ENCODE measurements around the gene PSAP.

The PSAP gene

GRCh38 chr10:71807557-71808510 lies 43.2 kb downstream of the PSAP start:
- Histone ChIP-seq H3K9ac (ENCODE audit: low read length) (no peak overlapping the region), H3K4me1 (ENCODE audit: low read length) (peaks cover 7% of the 10 kb centered on the region; the same call in 1 of the 2 replicates), H3K9me3 (ENCODE audit: insufficient read depth, low read length) (no peaks in the 10 kb centered on the region), H3K36me3 (replicated peaks; ENCODE audit: low read depth, low read length) (no peaks in the 10 kb centered on the region), H3K27ac (ENCODE audit: low read length) (no peak overlapping the region), H4K20me1 (ENCODE audit: insufficient read depth, low read length) (no peaks in the 10 kb centered on the region), H3K79me2 (ENCODE audit: low read length) (no peaks in the 10 kb centered on the region), H3K4me2 (ENCODE audit: low read length) (no peak overlapping the region), H3K27me3 (ENCODE audit: low read depth, low read length) (peaks cover 7% of the 10 kb centered on the region; the same call in 1 of the 2 replicates), H3K4me3 (ENCODE audit: low read length) (no peak overlapping the region), H2AFZ (ENCODE audit: low read depth, low read length) (no peak overlapping the region)
- TF ChIP-seq CTCF (IDR thresholded peaks at IDR 0.05; ENCODE audit: low read depth, low read length) (no peak), EZH2phosphoT487 (IDR thresholded peaks at IDR 0.05; ENCODE audit: low read depth) (no peak)

GRCh38 chr10:71806704-71807556 lies 44.1 kb downstream of the PSAP start:
- H3K4me1 ChIP-seq (ENCODE audit: low read length): peaks cover 14% of the 10 kb centered on the region
- no peaks in the 10 kb centered on the region for H4K20me1 ChIP-seq (ENCODE audit: insufficient read depth, low read length)
- H3K27ac ChIP-seq (ENCODE audit: low read length): no peak overlapping the region
- no peaks in the 10 kb centered on the region for H3K79me2 ChIP-seq (ENCODE audit: low read length)
- no peak overlapping the region for H3K4me2 ChIP-seq (ENCODE audit: low read length)
- H3K9me3 ChIP-seq (ENCODE audit: insufficient read depth, low read length): no peaks in the 10 kb centered on the region
- TF ChIP-seq EZH2phosphoT487 (IDR thresholded peaks at IDR 0.05; ENCODE audit: low read depth): no peak
- TF ChIP-seq CTCF (IDR thresholded peaks at IDR 0.05; ENCODE audit: low read depth, low read length): no peak
- no peak overlapping the region for H2AFZ ChIP-seq (ENCODE audit: low read depth, low read length)
- H3K36me3 ChIP-seq (replicated peaks; ENCODE audit: low read depth, low read length): no peaks in the 10 kb centered on the region
- H3K27me3 ChIP-seq (ENCODE audit: low read depth, low read length): peaks cover 7% of the 10 kb centered on the region; the same call in 1 of the 2 replicates
- H3K4me3 ChIP-seq (ENCODE audit: low read length): no peak overlapping the region
- no peak overlapping the region for H3K9ac ChIP-seq (ENCODE audit: low read length)

GRCh38 chr10:71805776-71806703 lies 45.0 kb downstream of the PSAP start:
- Histone ChIP-seq H3K4me3 (ENCODE audit: low read length) (no peak overlapping the region), H3K27me3 (ENCODE audit: low read depth, low read length) (peaks cover 7% of the 10 kb centered on the region; the same call in 1 of the 2 replicates), H3K4me2 (ENCODE audit: low read length) (no peak overlapping the region), H3K9me3 (ENCODE audit: insufficient read depth, low read length) (no peaks in the 10 kb centered on the region), H4K20me1 (ENCODE audit: insufficient read depth, low read length) (no peaks in the 10 kb centered on the region), H3K9ac (ENCODE audit: low read length) (no peak overlapping the region), H2AFZ (ENCODE audit: low read depth, low read length) (no peak overlapping the region), H3K36me3 (replicated peaks; ENCODE audit: low read depth, low read length) (no peaks in the 10 kb centered on the region), H3K79me2 (ENCODE audit: low read length) (no peaks in the 10 kb centered on the region), H3K4me1 (ENCODE audit: low read length) (peaks cover 22% of the 10 kb centered on the region), H3K27ac (ENCODE audit: low read length) (no peak overlapping the region)
- TF ChIP-seq CTCF (IDR thresholded peaks at IDR 0.05; ENCODE audit: low read depth, low read length): no peak
- no peak for TF ChIP-seq EZH2phosphoT487 (IDR thresholded peaks at IDR 0.05; ENCODE audit: low read depth)

All from OCI-LY3 (cell line).